Lower leg skin (tissue), 3 donors: Measurements from ENCODE around the gene GDPD3.

ENCODE experiments used
- POLR2A ChIP-seq, 2 donors: fragments of 450-650 bp; IDR thresholded peaks; one replicate each; pipeline ENCODE4 v1.6.1; 2016 to 2017; ENCODE audit warnings: antibody characterized with exemption in 2 of 2, mild to moderate bottlenecking in 1 of 2, moderate library complexity in 1 of 2
- TF ChIP-seq, protein P1 (sequence below), 3 donors: fragments of 450-650 bp; IDR thresholded peaks; one replicate each; pipeline ENCODE4 v1.5.1; 2016; ENCODE audit warnings: antibody characterized with exemption in 3 of 3, mild to moderate bottlenecking in 3 of 3, moderate library complexity in 2 of 3

GRCh38 chr16:30084096-30084815 lies 29.1 kb downstream of the GDPD3 start:
- TF ChIP-seq POLR2A (IDR thresholded peaks at IDR 0.05), result no peak
- TF ChIP-seq, protein P1, sequence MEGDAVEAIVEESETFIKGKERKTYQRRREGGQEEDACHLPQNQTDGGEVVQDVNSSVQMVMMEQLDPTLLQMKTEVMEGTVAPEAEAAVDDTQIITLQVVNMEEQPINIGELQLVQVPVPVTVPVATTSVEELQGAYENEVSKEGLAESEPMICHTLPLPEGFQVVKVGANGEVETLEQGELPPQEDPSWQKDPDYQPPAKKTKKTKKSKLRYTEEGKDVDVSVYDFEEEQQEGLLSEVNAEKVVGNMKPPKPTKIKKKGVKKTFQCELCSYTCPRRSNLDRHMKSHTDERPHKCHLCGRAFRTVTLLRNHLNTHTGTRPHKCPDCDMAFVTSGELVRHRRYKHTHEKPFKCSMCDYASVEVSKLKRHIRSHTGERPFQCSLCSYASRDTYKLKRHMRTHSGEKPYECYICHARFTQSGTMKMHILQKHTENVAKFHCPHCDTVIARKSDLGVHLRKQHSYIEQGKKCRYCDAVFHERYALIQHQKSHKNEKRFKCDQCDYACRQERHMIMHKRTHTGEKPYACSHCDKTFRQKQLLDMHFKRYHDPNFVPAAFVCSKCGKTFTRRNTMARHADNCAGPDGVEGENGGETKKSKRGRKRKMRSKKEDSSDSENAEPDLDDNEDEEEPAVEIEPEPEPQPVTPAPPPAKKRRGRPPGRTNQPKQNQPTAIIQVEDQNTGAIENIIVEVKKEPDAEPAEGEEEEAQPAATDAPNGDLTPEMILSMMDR (IDR thresholded peaks at IDR 0.05), result no peak
